ENCODE data around the gene PDE1A. TPM values are rescaled to one million over a fixed set of nuclear protein-coding genes. Genes with fewer than 3 reads are reported as not detected.
A peak's percentile ranks its signal among the peaks of the same experiment; 100 is the strongest.

The PDE1A gene
- polyA plus RNA-seq, 1 of the 3 experiments (the other 2 are of a cell fraction) = 0.08 TPM

- H3K4me2 ChIP-seq = peak overlapping the region; percentile 49
- no peaks in the 10 kb centered on the region for H4K20me1 ChIP-seq (ENCODE audit: insufficient read depth)
- H3F3A ChIP-seq (replicated peaks; ENCODE audit: insufficient read depth) = peaks cover 15% of the 10 kb centered on the region
- no peaks in the 10 kb centered on the region for H3K27me3 ChIP-seq (ENCODE audit: insufficient read depth)
- DNase-seq = no peak
- ChIA-PET POLR2A (no interaction called here), CTCF (no interaction called here)
- H2AFZ ChIP-seq (ENCODE audit: low read depth) = peak overlapping the region; percentile 58; the same call in 1 of the 2 replicates
- TF ChIP-seq FOSL2 (IDR thresholded peaks at IDR 0.05; ENCODE audit: borderline replicate concordance, low read depth) (peak; percentile 85), TEAD4 (IDR thresholded peaks at IDR 0.05; ENCODE audit: borderline replicate concordance, insufficient read depth) (no peak), RXRA (IDR thresholded peaks at IDR 0.05; ENCODE audit: borderline replicate concordance, low read depth) (peak; percentile 35; the same call in 1 of the 2 replicates), TAF1 (IDR thresholded peaks at IDR 0.05; ENCODE audit: borderline replicate concordance, low read depth, low read length) (no peak), RCOR1 (IDR thresholded peaks at IDR 0.05; ENCODE audit: low read length) (no peak), NFIC (IDR thresholded peaks at IDR 0.05; ENCODE audit: borderline replicate concordance) (no peak), JUND (IDR thresholded peaks at IDR 0.05) (peak; percentile 68), SIN3A (IDR thresholded peaks at IDR 0.05; ENCODE audit: borderline replicate concordance, low read depth, low read length) (no peak), EP300 (IDR thresholded peaks at IDR 0.05; ENCODE audit: borderline replicate concordance in 1 of 2, low read depth in 1 of 2, low read length in 1 of 2) (peak in 1 of 2 experiments; percentile 50; a peak in 1 of 4 replicates), PBX3 (IDR thresholded peaks at IDR 0.05) (peak; percentile 61), TCF12 (IDR thresholded peaks at IDR 0.05) (peak; percentile 69), CHD2 (IDR thresholded peaks at IDR 0.05; ENCODE audit: low read length, partially characterized antibody) (no peak)
- H3K79me2 ChIP-seq (ENCODE audit: insufficient read depth) = no peaks in the 10 kb centered on the region
- H3K27ac ChIP-seq (ENCODE audit: low read depth in 2 of 2, low read length in 1 of 2) = peak overlapping the region in 1 of 2 experiments; percentile 79; a peak in 2 of 4 replicates
- 9% methylated on average over 1 of the region's 1 CpG for WGBS (ENCODE audit: low lambda C conversion rate)
- no peak overlapping the region for H3K4me3 ChIP-seq (ENCODE audit: low read depth in 2 of 2, low read length in 1 of 2)
- H3K36me3 ChIP-seq (replicated peaks in 1 of 2; ENCODE audit: control insufficient read depth in 1 of 2, insufficient read depth in 2 of 2, low read length in 1 of 2) = no peaks in the 10 kb centered on the region
- no peaks in the 10 kb centered on the region for H3K9me3 ChIP-seq
- no peak overlapping the region for H3K9ac ChIP-seq
- H3K4me1 ChIP-seq (ENCODE audit: control insufficient read depth in 1 of 2, insufficient read depth in 2 of 2, low read depth in 1 of 2, low read length in 1 of 2) = peaks cover 0 to 25% of the 10 kb centered on the region in 2 experiments; a peak in 3 of 4 replicates
- H3K9me2 ChIP-seq = no peaks in the 10 kb centered on the region
Observed at GRCh38 chr2:182133195-182133891, 293.5 kb downstream of the PDE1A start.

GRCh38 chr2:182132605-182133004 is 294.2 kb downstream of the PDE1A start:
- H3K27me3 ChIP-seq (ENCODE audit: insufficient read depth) = no peaks in the 10 kb centered on the region
- peak overlapping the region; percentile 49; the same call in 1 of the 2 replicates for H3K4me2 ChIP-seq
- DNase-seq = no peak
- H2AFZ ChIP-seq (ENCODE audit: low read depth) = no peak overlapping the region
- H3K4me1 ChIP-seq (ENCODE audit: control insufficient read depth in 1 of 2, insufficient read depth in 2 of 2, low read depth in 1 of 2, low read length in 1 of 2) = peaks cover 0 to 25% of the 10 kb centered on the region in 2 experiments; a peak in 3 of 4 replicates
- no peaks in the 10 kb centered on the region for H3K9me2 ChIP-seq
- H3F3A ChIP-seq (replicated peaks; ENCODE audit: insufficient read depth) = peaks cover 15% of the 10 kb centered on the region
- peak overlapping the region in 1 of 2 experiments; percentile 79; a peak in 2 of 4 replicates for H3K27ac ChIP-seq (ENCODE audit: low read depth in 2 of 2, low read length in 1 of 2)
- H3K4me3 ChIP-seq (ENCODE audit: low read depth in 2 of 2, low read length in 1 of 2) = no peak overlapping the region
- H4K20me1 ChIP-seq (ENCODE audit: insufficient read depth) = no peaks in the 10 kb centered on the region
- POLR2A ChIA-PET = no interaction called here
- H3K9me3 ChIP-seq = no peaks in the 10 kb centered on the region
- H3K79me2 ChIP-seq (ENCODE audit: insufficient read depth) = no peaks in the 10 kb centered on the region
- H3K9ac ChIP-seq = no peak overlapping the region
- H3K36me3 ChIP-seq (replicated peaks in 1 of 2; ENCODE audit: control insufficient read depth in 1 of 2, insufficient read depth in 2 of 2, low read length in 1 of 2) = no peaks in the 10 kb centered on the region
- CTCF ChIA-PET = interaction anchor here (0.6 to 1.1 kb wide), 2 partner anchors 12 to 136 kb away, joined by 3 read pairs; no protein-coding TSS in a partner anchor
- TF ChIP-seq FOXJ3 (CRISPR knock-in tag; IDR thresholded peaks at IDR 0.05) (no peak), EP300 (IDR thresholded peaks at IDR 0.05; ENCODE audit: borderline replicate concordance in 1 of 2, low read depth in 1 of 2, low read length in 1 of 2) (no peak), SMC3 (IDR thresholded peaks at IDR 0.05; ENCODE audit: low read depth, low read length) (peak; percentile 36), EZH2phosphoT487 (IDR thresholded peaks at IDR 0.05; ENCODE audit: borderline replicate concordance, low read depth) (no peak), USF1 (IDR thresholded peaks at IDR 0.05; ENCODE audit: borderline replicate concordance, low read depth) (no peak), CHD2 (IDR thresholded peaks at IDR 0.05; ENCODE audit: low read length, partially characterized antibody) (no peak), IRF3 (IDR thresholded peaks at IDR 0.05; ENCODE audit: low read depth, low read length) (no peak), POLR2AphosphoS5 (IDR thresholded peaks at IDR 0.05; ENCODE audit: low read depth, low read length) (no peak), TEAD4 (IDR thresholded peaks at IDR 0.05; ENCODE audit: borderline replicate concordance, insufficient read depth) (no peak), JUND (IDR thresholded peaks at IDR 0.05) (no peak), RAD21 (IDR thresholded peaks at IDR 0.05; ENCODE audit: low read length) (peak; percentile 61), ZBTB33 (IDR thresholded peaks at IDR 0.05; ENCODE audit: borderline replicate concordance, low read depth) (no peak), ELF1 (IDR thresholded peaks at IDR 0.05) (no peak), SIN3A (IDR thresholded peaks at IDR 0.05; ENCODE audit: borderline replicate concordance, low read depth, low read length) (no peak)

All from SK-N-SH (cell line).